Testis (tissue), 3 donors: Measurements from ENCODE around the gene PLCXD3. TPM values are rescaled to one million over a fixed set of nuclear protein-coding genes. Genes with fewer than 3 reads are reported as not detected.

Experiments used
- DNase-seq: peaks from one replicate; pipeline ENCODE4 v3.0.0-alpha.2; 2019
- H3K27ac ChIP-seq, 2 donors: fragments of 200-600 bp; sonication (generic); one replicate each; pipeline ENCODE4 v1.5.1; 2019
- H3K27me3 ChIP-seq: fragments of 200-600 bp; sonication (generic); one replicate; pipeline ENCODE4 v1.5.1; 2019
- H3K36me3 ChIP-seq: fragments of 200-600 bp; sonication (generic); one replicate; pipeline ENCODE4 v1.5.1; 2017; ENCODE audit warnings: low read depth; ENCODE audit errors: missing control alignments
- H3K4me1 ChIP-seq: fragments of 200-600 bp; sonication (generic); one replicate; pipeline ENCODE4 v1.5.1; 2019
- H3K4me3 ChIP-seq, 2 donors: fragments of 200-600 bp; sonication (generic); one replicate each; pipeline ENCODE4 v1.5.1; 2017 to 2019
- H3K9me3 ChIP-seq: fragments of 200-600 bp; sonication (generic); one replicate; pipeline ENCODE4 v1.5.1; 2017
- CTCF ChIP-seq, 3 experiments: fragments of 450-650 bp in 2 of 3; fragments of 200-600 bp in 1 of 3; sonication (generic) in 1 of 3; IDR thresholded peaks; one replicate each; pipeline ENCODE4 v1.5.1; 2016 to 2019; ENCODE audit warnings: antibody characterized with exemption in 3 of 3, mild to moderate bottlenecking in 2 of 3, moderate library complexity in 1 of 3
- POLR2A ChIP-seq: fragments of 450-650 bp; IDR thresholded peaks from one replicate; pipeline ENCODE4 v1.6.1; 2017; ENCODE audit warnings: antibody characterized with exemption, mild to moderate bottlenecking, moderate library complexity
- WGBS, 2 donors: methylation state at CpG; one replicate each; pipeline ENCODE4 v1.1.5; 2018; 5-methylcytosine and 5-hydroxymethylcytosine counted together
- intact Hi-C: fragments of 100-400 bp; cut with DNase I; formaldehyde crosslinking; loops from one replicate; pipeline ENCODE4 v1.15.1; 2023; ENCODE audit warnings: low total_unique reads
- polyA plus RNA-seq: library from polyadenylated mRNA; stranded (reverse); fragments of 350-450 nt; fragmentation: Illumina TruSeq; extraction: RNeasy Lipid Tissue Mini Kit (QIAGEN cat#74804); gene quantifications from one replicate; pipeline ENCODE4 v1.2.3, GENCODE V29; 2014; ENCODE audit warnings: low read depth, low replicate concordance; ENCODE audit not compliant: insufficient read depth
- total RNA-seq, 2 donors: library from RNA; depleted of rRNA; stranded (reverse); fragments of >200 nt; gene quantifications; one replicate each; pipeline ENCODE4 v1.2.3, GENCODE V29; 2016

PLCXD3 gene
- total and polyA plus RNA-seq, 3 donors from 2014 or later: 0.78 to 1.8 (median 1.7) TPM

DNA sequence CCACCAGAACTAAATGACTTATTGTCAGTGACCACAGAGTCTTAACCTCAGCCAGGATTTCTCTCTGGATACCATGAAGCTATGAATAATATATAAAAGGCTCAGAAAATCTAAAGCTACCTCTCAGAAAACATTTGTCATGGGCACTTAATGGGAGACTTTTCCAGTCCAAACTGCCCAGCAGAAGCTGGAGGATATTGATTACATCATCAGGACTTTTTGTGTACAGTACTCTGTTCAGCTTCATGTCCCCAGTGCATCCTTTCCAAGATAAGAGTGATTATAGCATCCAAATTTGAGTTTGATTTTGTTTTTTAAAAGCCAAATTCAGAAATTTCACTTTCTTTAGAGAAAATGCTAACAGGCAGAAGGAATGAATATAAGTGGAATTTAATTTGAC lies 173.2 kb downstream of the PLCXD3 start:
- Histone ChIP-seq H3K4me1 (peaks cover 18% of the 10 kb centered on the region), H3K27ac (no peak overlapping the region), H3K9me3 (no peaks in the 10 kb centered on the region), H3K36me3 (no peaks in the 10 kb centered on the region), H3K27me3 (no peaks in the 10 kb centered on the region), H3K4me3 (no peak overlapping the region)
- intact Hi-C loops: no loop called here
- DNase-seq: no peak
- TF ChIP-seq CTCF (IDR thresholded peaks at IDR 0.05) (no peak), POLR2A (no peak)

GRCh38 chr5:41336471-41336870 lies 173.9 kb downstream of the PLCXD3 start:
- intact Hi-C loops: no loop called here
- no peaks in the 10 kb centered on the region for H3K27me3 ChIP-seq
- 93 to 100% methylated on average over 1 of the region's 1 CpG for WGBS, 2 donors
- H3K9me3 ChIP-seq: no peaks in the 10 kb centered on the region
- TF ChIP-seq CTCF (IDR thresholded peaks at IDR 0.05): no peak
- H3K27ac ChIP-seq: no peak overlapping the region
- peaks cover 18% of the 10 kb centered on the region for H3K4me1 ChIP-seq
- no peaks in the 10 kb centered on the region for H3K36me3 ChIP-seq
- H3K4me3 ChIP-seq: no peak overlapping the region
- no peak for DNase-seq

DNA sequence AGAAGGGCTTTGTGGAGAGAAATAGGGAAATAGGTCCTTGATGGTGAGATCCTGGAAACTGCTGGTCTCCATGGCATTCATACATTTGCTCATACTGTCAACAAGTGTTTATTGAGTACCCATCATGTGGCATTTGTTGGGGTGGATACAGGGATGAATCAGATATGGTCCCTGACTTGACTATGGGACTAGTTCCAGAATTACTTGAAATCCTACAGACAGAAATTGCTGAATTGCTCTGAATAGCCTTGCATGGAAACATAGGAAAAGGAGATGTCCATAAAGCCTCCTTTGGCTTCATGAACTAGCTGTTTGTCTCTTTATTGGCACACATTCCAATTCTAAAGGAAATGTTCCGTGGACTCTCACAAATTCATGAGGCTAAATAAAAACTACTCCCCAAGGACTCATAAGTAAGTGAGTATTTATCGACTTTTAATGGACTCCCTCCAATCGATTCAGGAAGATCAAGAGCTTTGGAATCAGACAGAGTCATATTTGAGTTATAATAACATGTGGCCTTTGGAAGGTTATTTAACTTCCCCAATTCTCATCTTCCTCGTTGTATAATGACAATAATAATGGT lies 174.7 kb downstream of the PLCXD3 start:
- H3K27me3 ChIP-seq: no peaks in the 10 kb centered on the region
- H3K4me3 ChIP-seq: no peak overlapping the region
- H3K4me1 ChIP-seq: peaks cover 18% of the 10 kb centered on the region
- DNase-seq: no peak
- no peak overlapping the region for H3K27ac ChIP-seq
- intact Hi-C loops: no loop called here
- H3K36me3 ChIP-seq: no peaks in the 10 kb centered on the region
- no peaks in the 10 kb centered on the region for H3K9me3 ChIP-seq
- WGBS, 2 donors: 37 to 48% methylated on average over 4 of the region's 4 CpGs
- TF ChIP-seq CTCF (IDR thresholded peaks at IDR 0.05) (no peak), POLR2A (no peak)

- H3K9me3 ChIP-seq: no peaks in the 10 kb centered on the region
- intact Hi-C loops: no loop called here
- DNase-seq: peak; percentile 36
- TF ChIP-seq POLR2A (no peak), CTCF (IDR thresholded peaks at IDR 0.05) (no peak)
- H3K4me3 ChIP-seq: no peak overlapping the region
- 14 to 17% methylated on average over 5 of the region's 5 CpGs for WGBS, 2 donors
- H3K27me3 ChIP-seq: no peaks in the 10 kb centered on the region
- no peaks in the 10 kb centered on the region for H3K36me3 ChIP-seq
- peak overlapping the region in 1 of 2 donors; percentile 65 for H3K27ac ChIP-seq
- peaks cover 18% of the 10 kb centered on the region for H3K4me1 ChIP-seq
These were observed 175.6 kb downstream of the PLCXD3 start for GRCh38 chr5:41334758-41335157.

- Histone ChIP-seq H3K9me3 (no peaks in the 10 kb centered on the region), H3K27me3 (no peaks in the 10 kb centered on the region), H3K36me3 (no peaks in the 10 kb centered on the region), H3K4me3 (no peak overlapping the region), H3K27ac (peak overlapping the region in 1 of 2 donors; percentile 65), H3K4me1 (peaks cover 18% of the 10 kb centered on the region)
- 13 to 23% methylated on average over 1 of the region's 1 CpG for WGBS, 2 donors
- intact Hi-C loops: no loop called here
- TF ChIP-seq CTCF (IDR thresholded peaks at IDR 0.05): no peak
- no peak for TF ChIP-seq POLR2A
- DNase-seq: no peak
These were observed 176.2 kb downstream of the PLCXD3 start for GRCh38 chr5:41334221-41334620.
